H9 (cell line): ENCODE measurements around the gene INPP5B. TPM values are rescaled to one million over a fixed set of nuclear protein-coding genes. Genes with fewer than 3 reads are reported as not detected.

ENCODE experiments used
- DNase-seq: peaks from one replicate; pipeline ENCODE4 v3.0.0-alpha.2; 2017
- H2AFZ ChIP-seq: one replicate; pipeline ENCODE4 v1.6.1; 2013; ENCODE audit warnings: mild to moderate bottlenecking, low read length, control low read depth, moderate library complexity
- H2AK5ac ChIP-seq: 2 replicates; pipeline ENCODE4 v1.6.1; 2013; ENCODE audit warnings: low read length, control low read depth, mixed read lengths; ENCODE audit not compliant: insufficient read length
- H2BK120ac ChIP-seq: one replicate; pipeline ENCODE4 v1.6.1; 2013; ENCODE audit warnings: low read depth, mild to moderate bottlenecking, low read length, control low read depth, inconsistent platforms; ENCODE audit not compliant: poor library complexity, severe bottlenecking
- H2BK12ac ChIP-seq: 2 replicates; pipeline ENCODE4 v1.6.1; 2013; ENCODE audit warnings: low read length, control low read depth, mixed read lengths, low read depth; ENCODE audit not compliant: insufficient read length
- H2BK15ac ChIP-seq: 2 replicates; pipeline ENCODE4 v1.6.1; 2013; ENCODE audit warnings: low read depth, low read length, control low read depth
- H2BK20ac ChIP-seq: one replicate; pipeline ENCODE4 v1.6.1; 2013; ENCODE audit warnings: low read depth, mild to moderate bottlenecking, low read length, control low read depth, inconsistent platforms; ENCODE audit not compliant: poor library complexity, severe bottlenecking
- H2BK5ac ChIP-seq: 2 replicates; pipeline ENCODE4 v1.6.1; 2013; ENCODE audit warnings: low read length, control low read depth, mixed read lengths; ENCODE audit not compliant: insufficient read length
- H3K14ac ChIP-seq: 2 replicates; pipeline ENCODE4 v1.6.1; 2013; ENCODE audit warnings: low read length, control low read depth; ENCODE audit not compliant: insufficient read depth
- H3K18ac ChIP-seq: 2 replicates; pipeline ENCODE4 v1.6.1; 2013; ENCODE audit warnings: low read depth, mild to moderate bottlenecking, mixed read lengths, low read length, control low read depth; ENCODE audit not compliant: insufficient read length
- H3K23ac ChIP-seq: 2 replicates; pipeline ENCODE4 v1.6.1; 2013; ENCODE audit warnings: low read length, control low read depth, mixed read lengths, low read depth; ENCODE audit not compliant: insufficient read length
- H3K23me2 ChIP-seq: 2 replicates; pipeline ENCODE4 v1.6.1; 2013; ENCODE audit warnings: low read depth, mild to moderate bottlenecking, mixed read lengths, low read length, control low read depth; ENCODE audit not compliant: insufficient read length, poor library complexity, severe bottlenecking
- H3K27ac ChIP-seq: 2 replicates; pipeline ENCODE4 v1.5.1; 2013; ENCODE audit warnings: low read length, control low read depth, mixed read lengths, low read depth; ENCODE audit not compliant: insufficient read length
- H3K27me3 ChIP-seq: 2 replicates; pipeline ENCODE4 v1.6.1; 2013; ENCODE audit warnings: low read length, control low read depth, inconsistent platforms; ENCODE audit not compliant: insufficient read depth
- H3K4ac ChIP-seq: 2 replicates; pipeline ENCODE4 v1.6.1; 2013; ENCODE audit warnings: low read depth, mild to moderate bottlenecking, control low read depth, inconsistent platforms, low read length, moderate library complexity
- H3K4me1 ChIP-seq: 2 replicates; pipeline ENCODE4 v1.6.1; 2013; ENCODE audit warnings: low read length, control low read depth, inconsistent platforms; ENCODE audit not compliant: insufficient read depth
- H3K4me2 ChIP-seq: 2 replicates; pipeline ENCODE4 v1.6.1; 2013; ENCODE audit warnings: low read length, control low read depth, mixed read lengths; ENCODE audit not compliant: insufficient read length, insufficient read depth
- H3K56ac ChIP-seq: 2 replicates; pipeline ENCODE4 v1.6.1; 2013; ENCODE audit warnings: low read depth, mild to moderate bottlenecking, mixed read lengths, low read length, control low read depth; ENCODE audit not compliant: insufficient read length
- H3K79me1 ChIP-seq: 2 replicates; pipeline ENCODE4 v1.6.1; 2013; ENCODE audit warnings: low read depth, mild to moderate bottlenecking, moderate library complexity, low read length, control low read depth, inconsistent platforms; ENCODE audit not compliant: insufficient read depth, poor library complexity, severe bottlenecking
- H3K79me2 ChIP-seq: 2 replicates; pipeline ENCODE4 v1.6.1; 2013; ENCODE audit warnings: low read length, control low read depth, inconsistent platforms; ENCODE audit not compliant: insufficient read depth
- H3K9ac ChIP-seq: 2 replicates; pipeline ENCODE4 v1.6.1; 2013; ENCODE audit warnings: low read length, control low read depth, mixed read lengths; ENCODE audit not compliant: insufficient read length; ENCODE audit errors: extremely low read depth
- H3K9me3 ChIP-seq: one replicate; pipeline ENCODE4 v1.6.1; 2013; ENCODE audit warnings: low read depth, low read length, inconsistent platforms; ENCODE audit not compliant: control insufficient read depth
- H3T11ph ChIP-seq: one replicate; pipeline ENCODE4 v1.6.1; 2013; ENCODE audit warnings: mild to moderate bottlenecking, low read length, control low read depth, inconsistent platforms
- H4K20me1 ChIP-seq: one replicate; pipeline ENCODE4 v1.6.1; 2013; ENCODE audit not compliant: control insufficient read depth, insufficient read length, insufficient read depth
- H4K5ac ChIP-seq: 2 replicates; pipeline ENCODE4 v1.6.1; 2013; ENCODE audit warnings: low read depth, mild to moderate bottlenecking, mixed read lengths, low read length, control low read depth; ENCODE audit not compliant: insufficient read length
- H4K8ac ChIP-seq: replicated peaks from 2 replicates; pipeline ENCODE4 v1.6.1; 2013; ENCODE audit warnings: low read length, control low read depth, mixed read lengths, low read depth; ENCODE audit not compliant: insufficient read length
- H4K91ac ChIP-seq: 2 replicates; pipeline ENCODE4 v1.6.1; 2013; ENCODE audit warnings: low read depth, mild to moderate bottlenecking, moderate library complexity, mixed read lengths, low read length, control low read depth; ENCODE audit not compliant: insufficient read length
- H3K27ac Mint-ChIP-seq, 3 experiments: 2 replicates in 2 of 3; 3 replicates in 1 of 3; pipeline ENCODE4 v1.8.0; 2020 to 2021; ENCODE audit warnings: mixed read lengths in 3 of 3, mild to moderate bottlenecking in 1 of 3, moderate library complexity in 1 of 3
- H3K27me3 Mint-ChIP-seq: 2 replicates; pipeline ENCODE4 v1.8.0; 2021; ENCODE audit warnings: low read depth, mild to moderate bottlenecking, moderate library complexity, mixed read lengths
- H3K36me3 Mint-ChIP-seq, 3 experiments: 2 replicates in 2 of 3; 3 replicates in 1 of 3; pipeline ENCODE4 v1.8.0; 2020 to 2021; ENCODE audit warnings: low read depth in 3 of 3, mixed read lengths in 3 of 3; ENCODE audit not compliant: insufficient read depth in 1 of 3
- H3K4me1 Mint-ChIP-seq, 2 experiments: 2 replicates each; pipeline ENCODE4 v1.8.0; 2020; ENCODE audit warnings: mixed read lengths in 2 of 2
- H3K4me3 Mint-ChIP-seq, 2 experiments: 2 replicates in 1 of 2; 3 replicates in 1 of 2; pipeline ENCODE4 v1.8.0; 2020 to 2021; ENCODE audit warnings: mild to moderate bottlenecking in 2 of 2, mixed read lengths in 2 of 2, moderate library complexity in 1 of 2
- H3K9me3 Mint-ChIP-seq, 2 experiments: 2 replicates in 1 of 2; 3 replicates in 1 of 2; pipeline ENCODE4 v1.8.0; 2020; ENCODE audit warnings: mild to moderate bottlenecking in 2 of 2, mixed read lengths in 2 of 2, moderate library complexity in 1 of 2
- CTCF ChIP-seq: fragments of 200-600 bp; sonication (generic); conservative IDR thresholded peaks from 3 replicates; pipeline ENCODE4 v1.8.0; 2021; ENCODE audit warnings: antibody characterized with exemption, mild to moderate bottlenecking
- WGBS: extraction: QIAGEN DNeasy Blood & Tissue Kit; methylation state at CpG from one replicate; pipeline ENCODE4 v1.1.7; 2013; ENCODE audit warnings: missing lambda C conversion rate, low lambda C conversion rate, mixed read lengths; ENCODE audit not compliant: insufficient read length; ENCODE audit errors: extremely low coverage; 5-methylcytosine and 5-hydroxymethylcytosine counted together
- total RNA-seq: library from RNA; stranded (reverse); gene quantifications from 2 replicates; pipeline ENCODE4 v1.2.1, GENCODE V29; 2021

The INPP5B gene
- total RNA-seq, 1 experiment from 2014 or later: 28.2 TPM

- Histone ChIP-seq H4K5ac (no peak overlapping the region), H3K79me1 (peaks cover 8% of the 10 kb centered on the region), H2BK12ac (no peak overlapping the region)
These were observed 96.4 kb downstream of the INPP5B start for GRCh38 chr1:37850352-37850955.

More at GRCh38 chr1:37850352-37850955, 96.4 kb downstream of the INPP5B start:
- Histone ChIP-seq H3K27me3 (no peaks in the 10 kb centered on the region), H3K56ac (no peak overlapping the region), H3T11ph (no peak overlapping the region), H3K4ac (no peak overlapping the region), H2BK20ac (no peak overlapping the region), H3K23ac (no peak overlapping the region), H4K8ac (no peak overlapping the region), H2AK5ac (no peak overlapping the region), H2BK120ac (no peak overlapping the region), H3K14ac (no peak overlapping the region), H3K79me2 (peaks cover 2% of the 10 kb centered on the region; the same call in 1 of the 2 replicates), H3K4me2 (no peak overlapping the region), H3K9me3 (no peaks in the 10 kb centered on the region), H3K18ac (no peak overlapping the region), H4K91ac (no peak overlapping the region), H3K23me2 (no peaks in the 10 kb centered on the region), H3K4me1 (no peaks in the 10 kb centered on the region), H3K9ac (no peak overlapping the region), H3K27ac (no peak overlapping the region), H2AFZ (no peak overlapping the region), H2BK5ac (no peak overlapping the region), H4K20me1 (no peaks in the 10 kb centered on the region), H2BK15ac (no peak overlapping the region)
- H3K9me3 Mint-ChIP-seq: no peaks in the 10 kb centered on the region
- no peak overlapping the region for H3K4me3 Mint-ChIP-seq
- no CpG with 5 or more reads among the region's 6 CpGs for WGBS
- no peak overlapping the region for H3K27ac Mint-ChIP-seq
- no peaks in the 10 kb centered on the region for H3K4me1 Mint-ChIP-seq
- no peaks in the 10 kb centered on the region for H3K27me3 Mint-ChIP-seq
- DNase-seq: no peak
- no peak for TF ChIP-seq CTCF
- H3K36me3 Mint-ChIP-seq: peaks cover 1 to 13% (median 4%) of the 10 kb centered on the region in 3 experiments; a peak in 4 of 7 replicates
